GM11168 (cell line): ENCODE measurements around the gene AZGP1.
"Not testable (repeated sequence)": the region's sequence is repeated elsewhere in the genome, so short reads cannot be mapped to it uniquely, and the experiment has no call there.

Experiments
- in situ Hi-C: fragments of 300-500 bp; cut with MboI; formaldehyde crosslinking; loops from one replicate; pipeline ENCODE4 v1.12.0; 2022; ENCODE audit warnings: low sequenced_read_pairs; ENCODE audit not compliant: unreplicated experiment

The AZGP1 gene

DNA sequence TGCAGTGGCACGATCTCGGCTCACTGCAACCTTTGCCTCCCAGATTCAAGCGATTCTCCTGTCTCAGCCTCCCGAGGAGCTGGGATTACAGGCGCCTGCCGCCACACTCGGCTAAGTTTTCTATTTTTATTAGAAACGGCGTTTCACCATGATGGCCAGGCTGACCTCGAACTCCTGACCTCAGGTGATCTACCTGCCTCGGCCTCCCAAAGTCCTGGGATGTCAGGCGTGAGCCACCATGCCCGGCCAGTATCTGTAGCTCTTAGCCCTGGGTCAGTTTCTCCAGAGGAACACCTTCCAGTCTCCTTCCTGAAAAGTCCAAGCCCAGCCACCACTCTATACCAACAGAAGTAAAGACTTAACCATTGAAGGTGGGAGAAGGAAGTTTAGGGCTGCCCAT, 24.4 kb upstream of the AZGP1 start:
- in situ Hi-C loops = no loop called here

DNA sequence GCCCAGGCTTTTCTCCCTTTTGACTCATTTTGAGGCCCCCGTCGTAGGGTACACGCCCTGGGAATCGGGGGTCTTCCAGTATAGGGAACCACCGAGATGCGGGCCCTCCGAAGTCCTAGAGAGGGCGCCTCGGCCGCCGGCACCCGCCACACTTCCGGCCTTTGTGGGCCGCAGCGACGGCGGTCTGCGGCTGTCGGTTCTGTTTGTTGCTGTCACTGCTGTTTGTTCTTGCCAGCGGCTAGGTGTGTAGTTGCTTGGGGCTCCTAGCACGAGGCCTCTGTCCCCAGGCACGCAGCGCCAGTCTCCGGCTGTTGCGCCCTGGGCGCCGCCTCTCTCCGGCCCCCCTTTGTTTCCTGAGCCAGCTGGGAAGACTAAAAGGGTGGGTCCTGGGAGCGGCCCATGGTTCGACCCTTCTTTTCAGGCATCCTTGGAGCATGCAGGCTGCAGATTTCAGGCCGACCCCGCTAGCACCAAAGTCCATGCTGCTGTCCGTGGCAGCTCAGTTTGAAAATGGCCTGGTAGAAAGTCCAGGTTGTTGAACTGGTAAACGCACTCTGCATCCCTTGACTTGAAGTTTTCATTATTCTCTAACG, 21.8 kb upstream of the AZGP1 start:
- in situ Hi-C loops = loop anchor here (10.0 kb wide), 1 partner anchor 93 kb away; no protein-coding TSS in a partner anchor

GRCh38 chr7:99996755-99997544, 21.1 kb upstream of the AZGP1 start:
- in situ Hi-C loops = loop anchor here (10.0 kb wide), 1 partner anchor 92 kb away; no protein-coding TSS in a partner anchor

- in situ Hi-C loops = loop anchor here (10.0 kb wide), 1 partner anchor 90 kb away; no protein-coding TSS in a partner anchor
These were observed 19.0 kb upstream of the AZGP1 start for GRCh38 chr7:99994819-99995218.

DNA sequence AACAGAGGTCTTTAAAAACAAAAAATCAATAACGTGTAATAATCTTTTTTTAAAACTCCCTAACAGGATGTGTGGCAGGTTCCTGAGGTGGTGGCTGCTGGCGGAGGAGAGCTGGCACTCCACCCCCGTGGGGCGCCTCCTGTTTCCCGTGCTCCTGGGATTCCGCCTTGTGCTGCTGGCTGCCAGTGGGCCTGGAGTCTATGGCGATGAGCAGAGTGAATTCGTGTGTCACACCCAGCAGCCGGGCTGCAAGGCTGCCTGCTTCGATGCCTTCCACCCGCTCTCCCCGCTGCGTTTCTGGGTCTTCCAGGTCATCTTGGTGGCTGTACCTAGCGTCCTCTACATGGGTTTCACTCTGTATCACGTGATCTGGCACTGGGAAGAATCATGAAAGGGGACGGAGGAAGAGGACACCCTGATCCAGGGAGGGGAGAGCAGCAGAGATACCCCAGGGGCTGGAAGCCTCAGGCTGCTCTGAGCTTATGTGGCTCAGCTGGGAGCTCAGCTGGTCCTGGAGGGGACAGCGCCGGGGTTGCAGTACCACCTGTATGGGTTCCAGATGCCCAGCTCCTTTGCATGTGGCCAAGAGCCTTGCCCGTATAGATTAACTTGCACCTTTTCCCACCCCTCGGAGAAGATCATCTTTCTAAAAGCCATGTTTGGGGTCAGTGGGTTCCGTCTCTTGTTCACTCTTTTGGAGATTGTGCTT, 16.7 kb upstream of the AZGP1 start:
- in situ Hi-C loops = loop anchor here (10.0 kb wide), 1 partner anchor 88 kb away; no protein-coding TSS in a partner anchor

- in situ Hi-C loops = loop anchor here (10.0 kb wide), 1 partner anchor 87 kb away; no protein-coding TSS in a partner anchor
These were observed 15.7 kb upstream of the AZGP1 start for GRCh38 chr7:99991543-99991942.

GRCh38 chr7:99990460-99990852, 14.6 kb upstream of the AZGP1 start:
- in situ Hi-C loops = loop anchor here (10.0 kb wide), 1 partner anchor 86 kb away; no protein-coding TSS in a partner anchor

DNA sequence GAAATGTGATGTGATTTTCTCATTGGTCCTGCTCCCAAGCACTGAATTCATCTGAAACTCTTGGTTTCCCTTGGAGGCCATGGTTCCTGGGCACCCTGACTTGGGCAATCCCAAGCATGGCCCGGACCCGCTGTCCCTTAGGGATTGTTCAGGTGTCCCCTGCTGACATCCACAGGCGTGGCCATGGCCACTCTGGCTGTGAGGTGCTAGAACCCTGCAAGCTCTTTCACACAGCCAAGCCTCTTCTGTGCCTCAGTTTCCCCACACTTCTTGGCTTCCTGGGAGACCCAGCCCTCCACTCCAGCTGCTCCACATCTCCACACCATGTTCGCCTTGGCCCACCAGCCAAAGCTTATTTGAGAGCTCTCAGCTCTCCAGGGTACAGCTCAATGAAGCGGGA, 12.0 kb upstream of the AZGP1 start:
- in situ Hi-C loops = no loop called here

- in situ Hi-C loops = not testable (repeated sequence)
These were observed 11.5 kb upstream of the AZGP1 start for GRCh38 chr7:99987306-99987705.

DNA sequence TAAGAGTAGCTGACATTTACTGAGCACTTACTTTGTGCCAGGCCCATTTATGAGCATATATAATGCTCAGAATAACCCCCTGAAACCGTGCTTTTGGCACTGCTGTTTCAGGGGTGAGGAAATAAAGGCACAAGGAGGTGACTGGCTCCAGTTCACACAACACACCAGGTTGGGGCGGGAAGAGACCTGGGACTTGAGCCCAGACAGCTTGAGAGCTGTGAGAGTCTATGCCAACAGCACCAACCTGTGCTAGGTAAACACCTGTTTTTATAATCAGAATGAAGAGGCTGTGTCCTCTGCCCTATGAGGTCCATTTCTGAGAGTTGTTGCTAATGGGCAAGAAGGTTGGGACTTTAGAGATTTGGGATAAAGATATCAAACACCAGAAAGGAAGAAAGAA, 8.8 kb upstream of the AZGP1 start:
- in situ Hi-C loops = loop anchor here (5.0 kb wide), 1 partner anchor 1303 kb away; no protein-coding TSS in a partner anchor

DNA sequence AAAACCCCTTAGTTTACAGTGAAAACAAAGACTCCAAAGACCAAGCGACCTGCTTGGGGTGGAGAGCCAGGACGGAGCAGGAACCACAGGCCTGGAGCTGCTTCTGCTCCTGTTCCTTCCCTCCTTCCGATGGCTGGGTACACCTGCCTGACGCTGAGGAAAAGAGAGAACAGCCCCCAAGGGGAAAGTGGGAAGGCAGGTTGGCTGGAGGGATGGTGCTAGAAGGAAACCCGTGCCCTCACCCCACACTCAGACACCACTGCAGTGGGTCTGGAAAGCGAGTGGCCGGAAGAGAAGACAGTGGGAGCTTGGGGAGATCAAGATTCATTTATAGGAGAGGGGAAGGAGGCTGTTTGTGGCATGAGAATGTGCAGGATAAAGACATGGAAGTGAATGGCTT, 5.2 kb upstream of the AZGP1 start:
- in situ Hi-C loops = loop anchor here (5.0 kb wide), 1 partner anchor 1306 kb away; no protein-coding TSS in a partner anchor

DNA sequence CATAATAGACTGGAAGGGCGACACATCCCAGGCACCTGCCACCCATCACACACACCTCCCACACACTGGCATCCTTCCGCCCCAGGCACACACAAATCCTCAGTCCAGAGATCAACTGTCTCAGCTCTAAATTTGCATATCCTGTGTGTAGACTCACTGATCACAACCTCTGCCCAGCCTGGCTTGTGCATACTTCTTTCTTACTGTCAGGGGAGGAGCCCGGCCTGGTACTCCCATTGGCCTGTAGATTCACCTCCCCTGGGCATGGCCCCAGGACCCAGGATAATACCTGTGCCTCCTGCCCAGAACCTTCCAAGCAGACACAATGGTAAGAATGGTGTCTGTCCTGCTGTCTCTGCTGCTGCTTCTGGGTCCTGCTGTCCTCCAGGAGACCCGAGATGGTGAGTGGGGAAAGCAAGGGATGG, 4.6 kb upstream of the AZGP1 start:
- in situ Hi-C loops = loop anchor here (5.0 kb wide), 1 partner anchor 1307 kb away; no protein-coding TSS in a partner anchor

DNA sequence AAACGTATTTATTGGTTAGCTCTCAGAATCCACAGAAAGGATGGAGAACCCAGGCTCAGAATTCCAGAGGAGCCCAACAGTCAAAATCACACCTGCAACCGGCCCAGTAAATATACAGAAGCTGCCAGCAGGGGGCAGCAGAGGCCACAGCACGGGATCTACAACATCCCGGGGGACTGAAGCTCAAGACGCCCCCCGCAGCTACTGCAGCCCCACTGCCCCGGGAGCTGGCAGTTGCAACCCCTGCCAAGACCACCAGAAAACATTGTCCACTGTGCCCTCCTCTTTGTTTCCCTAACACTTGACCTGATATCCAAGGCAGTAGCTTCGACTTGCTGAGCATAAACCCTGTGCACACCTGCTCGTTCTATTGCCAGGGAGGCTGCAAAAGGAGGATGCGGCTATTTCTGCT, 4.0 kb upstream of the AZGP1 start:
- in situ Hi-C loops = loop anchor here (5.0 kb wide), 1 partner anchor 1307 kb away; no protein-coding TSS in a partner anchor

DNA sequence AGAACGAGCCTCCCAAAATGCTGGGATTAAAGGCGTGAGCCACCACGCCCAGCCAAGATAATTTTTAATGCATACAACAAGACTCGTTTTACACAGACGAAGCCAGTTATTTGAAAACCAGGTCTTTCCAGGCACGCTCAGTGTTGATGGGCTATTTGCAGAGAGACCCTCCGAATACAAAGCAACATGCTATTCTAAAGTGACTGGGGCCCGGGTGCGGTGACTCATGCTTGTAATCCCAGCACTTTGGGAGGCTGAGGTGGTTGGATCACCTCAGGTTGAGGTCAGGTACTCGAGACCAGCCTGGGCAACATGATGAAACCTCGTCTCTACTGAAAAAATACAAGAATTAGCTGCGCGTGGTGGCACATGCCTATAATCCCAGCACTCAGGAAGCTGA, 795 bp upstream of the AZGP1 start:
- in situ Hi-C loops = no loop called here

GRCh38 chr7:99974681-99975080, 1.1 kb downstream of the AZGP1 start:
- in situ Hi-C loops = no loop called here

DNA sequence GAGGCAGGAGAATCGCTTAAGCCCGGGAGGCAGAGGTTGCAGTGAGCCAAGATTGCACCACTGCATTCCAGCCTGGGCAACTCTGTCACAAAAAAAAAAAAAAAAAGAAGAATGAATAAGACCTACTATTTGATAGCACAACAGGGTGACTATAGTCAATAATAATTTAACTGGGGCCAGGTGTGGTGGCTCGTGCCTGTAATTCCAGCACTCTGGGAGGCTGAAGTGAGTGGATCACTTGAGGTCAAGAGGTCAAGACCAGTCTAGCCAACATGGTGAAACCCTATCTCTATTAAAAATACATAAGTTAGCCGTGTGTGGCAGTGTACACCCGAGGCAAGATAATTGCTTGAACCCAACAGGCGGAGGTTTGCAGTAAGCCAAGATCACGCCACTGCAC, 2.0 kb downstream of the AZGP1 start:
- in situ Hi-C loops = not testable (repeated sequence)

DNA sequence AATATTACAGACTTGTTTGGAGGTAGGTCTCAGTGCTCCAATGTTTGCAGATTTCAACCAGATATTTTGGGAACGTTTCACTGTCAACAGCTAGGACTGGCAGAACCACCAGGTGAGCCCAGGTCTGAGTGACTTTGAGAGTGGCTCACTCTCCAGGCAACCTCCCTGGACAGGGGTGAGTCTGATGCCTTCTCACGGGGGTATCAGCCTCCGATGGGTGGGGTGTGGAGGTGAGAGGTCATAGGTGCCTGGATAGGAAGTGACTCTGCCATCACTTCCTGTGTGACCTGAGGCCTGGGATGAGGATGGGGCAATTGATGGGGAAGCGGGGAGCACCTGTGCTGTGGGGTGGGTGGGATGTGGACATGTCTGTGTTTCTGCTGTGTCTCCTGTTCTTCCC, 4.6 kb downstream of the AZGP1 start:
- in situ Hi-C loops = no loop called here

- in situ Hi-C loops = not testable (repeated sequence)
These were observed 6.0 kb downstream of the AZGP1 start for GRCh38 chr7:99969813-99970212.

DNA sequence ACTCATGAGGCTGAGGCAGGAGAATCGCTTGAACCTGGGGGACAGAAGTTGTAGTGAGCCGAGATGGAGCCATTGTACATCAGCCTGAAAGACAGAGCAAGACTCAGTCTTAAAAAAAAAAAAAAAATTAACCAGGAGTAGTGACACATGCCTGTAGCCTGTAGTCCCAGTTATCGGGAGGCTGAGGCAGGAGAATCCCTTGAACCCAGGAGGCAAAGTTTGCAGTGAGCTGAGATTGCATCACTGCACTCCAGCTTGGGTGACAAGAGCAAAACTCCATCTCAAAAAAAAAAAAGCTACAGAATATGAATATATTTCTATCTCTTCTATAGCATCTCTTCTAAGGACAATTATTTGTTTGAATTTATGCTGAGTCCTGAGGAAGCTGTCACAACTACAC, 6.5 kb downstream of the AZGP1 start:
- in situ Hi-C loops = no loop called here

DNA sequence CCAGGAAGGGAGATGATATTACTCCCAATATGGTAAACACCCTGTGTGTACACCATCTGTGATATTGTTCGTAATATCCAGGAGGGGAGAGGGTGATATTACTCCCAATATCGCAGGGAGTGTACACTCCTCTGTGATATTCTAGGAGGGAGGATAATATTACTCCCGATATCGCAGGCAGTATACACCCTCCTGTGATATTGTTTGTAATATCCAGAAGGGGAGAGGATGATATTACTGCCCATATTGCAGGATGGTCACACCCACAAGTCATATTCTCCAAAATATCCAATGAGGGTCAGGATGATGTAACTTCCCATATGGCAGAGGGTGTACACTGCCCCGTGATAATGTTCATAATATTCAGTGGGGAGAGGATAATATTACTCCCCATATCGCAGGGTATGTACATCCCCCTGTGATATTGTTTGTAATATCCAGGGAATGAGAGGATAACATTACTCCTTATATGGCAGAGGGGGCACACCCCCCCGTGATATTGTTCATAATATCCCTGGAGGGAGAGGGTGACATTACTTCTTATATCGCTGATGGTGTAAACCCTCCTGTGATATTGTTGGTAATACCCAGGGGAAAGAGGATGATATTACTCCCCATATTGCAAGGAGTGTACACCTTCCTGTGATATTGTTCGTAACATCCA, 17.1 kb downstream of the AZGP1 start:
- in situ Hi-C loops = no loop called here
